Adrenal gland (tissue), 12 donors: ENCODE results near the gene GDPD2. TPM values are rescaled to one million over a fixed set of nuclear protein-coding genes. Genes with fewer than 3 reads are reported as not detected.

Source experiments
- DNase-seq, 7 donors: peaks; one replicate each; pipeline ENCODE4 v3.0.0-alpha.2; 2019 to 2020
- H3K27ac ChIP-seq, 5 donors: fragments of 200-600 bp; sonication (generic) in 4 of 5; 1 replicate in 3 of 5; 2 replicates in 2 of 5; pipeline versions ENCODE4 v1.5.1 to v1.8.0; 2016 to 2020; ENCODE audit warnings: mild to moderate bottlenecking in 1 of 5
- H3K27me3 ChIP-seq: fragments of 200-600 bp; 2 replicates; pipeline ENCODE4 v1.8.0; 2021
- H3K36me3 ChIP-seq, 2 donors: fragments of 200-600 bp; replicated peaks in 1 of 2; 1 replicate in 1 of 2; 2 replicates in 1 of 2; pipeline versions ENCODE4 v1.5.1 to v1.8.0; 2018 to 2022
- H3K4me1 ChIP-seq, 2 donors: fragments of 200-600 bp; replicated peaks in 1 of 2; 1 replicate in 1 of 2; 2 replicates in 1 of 2; pipeline versions ENCODE4 v1.5.1 to v1.8.0; 2018 to 2021
- H3K4me3 ChIP-seq, 4 donors: fragments of 200-600 bp; sonication (generic) in 3 of 4; one replicate each; pipeline ENCODE4 v1.5.1; 2016 to 2018
- H3K9me3 ChIP-seq, 3 donors: fragments of 200-600 bp; sonication (generic) in 1 of 3; replicated peaks in 1 of 3; 1 replicate in 2 of 3; 2 replicates in 1 of 3; pipeline versions ENCODE4 v1.5.1 to v1.8.0; 2016 to 2021
- CTCF ChIP-seq, 6 experiments: fragments of 450-650 bp in 4 of 6; fragments of 200-600 bp in 2 of 6; sonication (generic) in 1 of 6; IDR thresholded peaks; 1 replicate in 5 of 6; 2 replicates in 1 of 6; pipeline versions ENCODE4 v1.5.1 to v1.8.0; 2016 to 2021; ENCODE audit warnings: antibody characterized with exemption in 6 of 6, mild to moderate bottlenecking in 2 of 6, moderate library complexity in 1 of 6
- POLR2A ChIP-seq, 2 donors: fragments of 450-650 bp; IDR thresholded peaks; one replicate each; pipeline ENCODE4 v1.6.1; 2017; ENCODE audit warnings: antibody characterized with exemption in 2 of 2, mild to moderate bottlenecking in 2 of 2, moderate library complexity in 1 of 2
- WGBS, 4 donors: extraction: QIAGEN DNeasy Blood & Tissue Kit in 2 of 4; methylation state at CpG; one replicate each; pipeline versions ENCODE4 v1.1.5 to v1.1.7; 2013 to 2017; 5-methylcytosine and 5-hydroxymethylcytosine counted together
- intact Hi-C, 2 donors: fragments of 100-400 bp; cut with DNase I; formaldehyde crosslinking; loops; one replicate each; pipeline versions ENCODE4 v1.14.1 to v1.15.0; 2022 to 2023
- polyA plus RNA-seq, 3 donors: library from polyadenylated mRNA; stranded (reverse); fragments of 200-250 nt in 2 of 3; fragments of 350-450 nt in 1 of 3; fragmentation: Illumina TruSeq in 1 of 3; extraction: RNeasy Lipid Tissue Mini Kit (QIAGEN cat#74804) in 1 of 3; gene quantifications; one replicate each; pipeline ENCODE4 v1.2.3, GENCODE V29; 2013 to 2014
- total RNA-seq, 9 donors: library from RNA; depleted of rRNA in 4 of 9; stranded (reverse); fragments of >200 nt in 4 of 9; fragments of 120-200 nt in 1 of 9; fragmentation: NEBNext Ultra II Directional in 1 of 9; extraction: Animal tissue kit (Norgen Biotek cat#: 25700) in 1 of 9; gene quantifications; one replicate each; pipeline versions ENCODE4 v1.1.0 to v1.2.4, GENCODE V29; 2013 to 2023
- donor health status: healthy with polysubstance abuse.
- donor health status: Bipolar disorder and iron deficiency.
- donor health status: DM: yes; HTN: yes; CAD: no.
- donor health status: DM: no; HTN: no; CAD: no.
- donor health status: DM: no; HTN: no; CAD: no.
- donor health status: DM: yes; HTN: yes; CAD: no.

The GDPD2 gene
- total and polyA plus RNA-seq, 12 donors: 0.05 TPM; not detected in 11

GRCh38 chrX:70421618-70422017 lies 1.5 kb upstream of the GDPD2 start:
- H3K9me3 ChIP-seq: no peaks in the 10 kb centered on the region
- H3K36me3 ChIP-seq: no peaks in the 10 kb centered on the region
- no peak for DNase-seq
- peaks cover 14% of the 10 kb centered on the region for H3K27me3 ChIP-seq
- no peak overlapping the region for H3K4me3 ChIP-seq
- 37 to 100% (median 65%) methylated on average over 1 to 2 of the region's 2 CpGs for WGBS, 4 donors
- TF ChIP-seq CTCF (IDR thresholded peaks at IDR 0.05) (no peak), POLR2A (IDR thresholded peaks at IDR 0.05) (no peak)
- intact Hi-C loops: no loop called here
- H3K4me1 ChIP-seq: no peaks in the 10 kb centered on the region
- H3K27ac ChIP-seq: no peak overlapping the region

GRCh38 chrX:70423936-70424675 lies 992 bp downstream of the GDPD2 start:
- WGBS, 4 donors: 70 to 88% (median 84%) methylated on average over 7 to 10 of the region's 10 CpGs

GRCh38 chrX:70424801-70425200 lies 1.7 kb downstream of the GDPD2 start:
- H3K4me3 ChIP-seq: no peak overlapping the region
- H3K36me3 ChIP-seq: no peaks in the 10 kb centered on the region
- H3K9me3 ChIP-seq: no peaks in the 10 kb centered on the region
- no peaks in the 10 kb centered on the region for H3K4me1 ChIP-seq
- intact Hi-C loops: no loop called here
- H3K27ac ChIP-seq: no peak overlapping the region
- H3K27me3 ChIP-seq: peaks cover 19% of the 10 kb centered on the region
- TF ChIP-seq POLR2A (IDR thresholded peaks at IDR 0.05) (no peak), CTCF (IDR thresholded peaks at IDR 0.05) (no peak)
- no peak for DNase-seq
- 65 to 95% (median 79%) methylated on average over 9 to 10 of the region's 10 CpGs; no CpG with 5 or more reads in 1 of the 4 donors for WGBS, 4 donors

More at GRCh38 chrX:70423936-70424675, 992 bp downstream of the GDPD2 start:
- H3K36me3 ChIP-seq: no peaks in the 10 kb centered on the region
- H3K27me3 ChIP-seq: peaks cover 19% of the 10 kb centered on the region
- no peak overlapping the region for H3K27ac ChIP-seq
- no peak overlapping the region for H3K4me3 ChIP-seq
- TF ChIP-seq POLR2A (IDR thresholded peaks at IDR 0.05) (no peak), CTCF (IDR thresholded peaks at IDR 0.05) (no peak)
- no peak for DNase-seq
- no peaks in the 10 kb centered on the region for H3K4me1 ChIP-seq
- no peaks in the 10 kb centered on the region for H3K9me3 ChIP-seq
- intact Hi-C loops: no loop called here

GRCh38 chrX:70426286-70427278 lies 3.5 kb downstream of the GDPD2 start:
- Histone ChIP-seq H3K27ac (no peak overlapping the region), H3K4me1 (no peaks in the 10 kb centered on the region), H3K27me3 (peaks cover 14% of the 10 kb centered on the region), H3K4me3 (no peak overlapping the region), H3K9me3 (no peaks in the 10 kb centered on the region), H3K36me3 (no peaks in the 10 kb centered on the region)
- 79 to 100% (median 87%) methylated on average over 4 to 15 of the region's 15 CpGs for WGBS, 4 donors
- intact Hi-C loops: no loop called here
- DNase-seq: no peak
- no peak for TF ChIP-seq POLR2A (IDR thresholded peaks at IDR 0.05)
- no peak for TF ChIP-seq CTCF (IDR thresholded peaks at IDR 0.05)
